HCT116 (cell line): ENCODE results near the gene EVI5L. TPM values are rescaled to one million over a fixed set of nuclear protein-coding genes. Genes with fewer than 3 reads are reported as not detected.

Experiments used
- ATAC-seq: fragments of 200-7000 bp; cut with Tn5 transposase; 2 replicates; pipeline ENCODE4 v1.9.1; 2020; ENCODE audit warnings: mild to moderate bottlenecking, moderate library complexity
- BruUV-seq: library from RNA; stranded (reverse); fragments of 400-500 nt; replicated peaks from 2 replicates; lab custom pipeline; 2021; lab: Mats Ljungman, UMichigan
- CTCF ChIA-PET: fragments of 300-600 bp; sonication (Branson Sonifier 250); formaldehyde crosslinking; loops from one replicate; lab custom pipeline; 2021; ENCODE audit warnings: antibody characterized with exemption; lab: Charles Lee
- POLR2A ChIA-PET: fragments of 300-600, 350-600 bp; sonication (Branson Sonifier 250); formaldehyde crosslinking; loops from one replicate; lab custom pipeline; 2021; ENCODE audit warnings: antibody characterized with exemption; lab: Charles Lee
- RAD21 ChIA-PET, 2 experiments: fragments of 300-600 bp; sonication (Branson Sonifier 250); formaldehyde crosslinking; loops; one replicate each; lab custom pipeline; 2023; ENCODE audit warnings: low total read pairs in 2 of 2; ENCODE audit not compliant: uncharacterized antibody in 2 of 2, unreplicated experiment in 2 of 2, low non-redundant PET in 1 of 2; lab: Charles Lee
- DNase-seq: peaks from one replicate; pipeline ENCODE4 v3.0.0-alpha.2; 2010; ENCODE audit warnings: low read depth, low spot score
- H2AFZ ChIP-seq: fragments of 200-600 bp; shearing (Covaris generic), sonication (generic); 2 replicates; pipeline ENCODE4 v1.6.1; 2017; ENCODE audit warnings: low read depth, mixed run types, mixed read lengths, antibody characterized with exemption, low read length; ENCODE audit not compliant: poor library complexity, severe bottlenecking
- H3K27ac ChIP-seq: 2 replicates; pipeline ENCODE4 v1.5.1; 2012; ENCODE audit warnings: low read depth, low read length
- H3K27me3 ChIP-seq: fragments of 200-600 bp; sonication (generic); 2 replicates; pipeline ENCODE4 v1.6.1; 2016; ENCODE audit warnings: mixed run types, low read length, mixed read lengths; ENCODE audit not compliant: insufficient read depth
- H3K36me3 ChIP-seq, 2 experiments: fragments of 200-500 bp in 1 of 2; fragments of 200-600 bp in 1 of 2; sonication (Bioruptor generic) in 1 of 2; sonication (generic) in 1 of 2; 2 replicates each; pipeline versions ENCODE4 v1.5.1 to v1.6.1; 2014 to 2016; ENCODE audit warnings: low read length in 2 of 2, inconsistent platforms in 1 of 2, mixed read lengths in 1 of 2, mixed run types in 1 of 2; ENCODE audit not compliant: insufficient read depth in 2 of 2, control insufficient read depth in 1 of 2
- H3K4me1 ChIP-seq, 2 experiments: fragments of 200-600 bp in 1 of 2; sonication (generic) in 1 of 2; 2 replicates each; pipeline versions ENCODE4 v1.5.1 to v1.6.1; 2012 to 2017; ENCODE audit warnings: low read length in 2 of 2, inconsistent platforms in 1 of 2, mild to moderate bottlenecking in 1 of 2, mixed read lengths in 1 of 2, mixed run types in 1 of 2, moderate library complexity in 1 of 2; ENCODE audit not compliant: insufficient read depth in 2 of 2, control insufficient read depth in 1 of 2
- H3K4me2 ChIP-seq: fragments of 200-600 bp; sonication (generic); 2 replicates; pipeline ENCODE4 v1.6.1; 2017; ENCODE audit warnings: mixed run types, low read length, mixed read lengths
- H3K4me3 ChIP-seq, 2 experiments: fragments of 200-600 bp in 1 of 2; sonication (generic) in 1 of 2; replicated peaks in 1 of 2; 2 replicates each; pipeline ENCODE4 v1.5.1; 2011 to 2016; ENCODE audit warnings: low read length in 2 of 2, control low read depth in 1 of 2, low read depth in 1 of 2, mild to moderate bottlenecking in 1 of 2, mixed read lengths in 1 of 2, mixed run types in 1 of 2
- H3K79me2 ChIP-seq: fragments of 200-600 bp; sonication (generic); 2 replicates; pipeline ENCODE4 v1.6.1; 2017; ENCODE audit warnings: mild to moderate bottlenecking, mixed run types, low read length, moderate library complexity, mixed read lengths; ENCODE audit not compliant: insufficient read depth
- H3K9ac ChIP-seq: fragments of 200-600 bp; sonication (generic); 2 replicates; pipeline ENCODE4 v1.6.1; 2016; ENCODE audit warnings: low read length, mixed read lengths
- H3K9me2 ChIP-seq: fragments of 200-600 bp; sonication (generic), shearing (Covaris generic); 2 replicates; pipeline ENCODE4 v1.6.1; 2017; ENCODE audit warnings: mixed run types, mild to moderate bottlenecking, moderate library complexity; ENCODE audit not compliant: insufficient read depth
- H3K9me3 ChIP-seq, 2 experiments: fragments of 200-500 bp in 1 of 2; fragments of 200-600 bp in 1 of 2; sonication (Bioruptor generic) in 1 of 2; sonication (generic) in 1 of 2; 2 replicates each; pipeline ENCODE4 v1.6.1; 2014 to 2017; ENCODE audit warnings: low read length in 2 of 2, mixed read lengths in 2 of 2, inconsistent platforms in 1 of 2, low read depth in 1 of 2, mild to moderate bottlenecking in 1 of 2, mixed run types in 1 of 2, moderate library complexity in 1 of 2; ENCODE audit not compliant: control insufficient read depth in 1 of 2, insufficient read depth in 1 of 2
- H4K20me1 ChIP-seq: fragments of 200-600 bp; sonication (generic), shearing (Covaris generic); 2 replicates; pipeline ENCODE4 v1.6.1; 2017; ENCODE audit warnings: mixed run types, mild to moderate bottlenecking, moderate library complexity; ENCODE audit not compliant: insufficient read depth
- ATF3 ChIP-seq: IDR thresholded peaks from 2 replicates; pipeline ENCODE4 v1.6.1; 2012
- CTCF ChIP-seq, 3 experiments: fragments of 200-600 bp in 1 of 3; sonication (generic) in 1 of 3; IDR thresholded peaks in 2 of 3; conservative IDR thresholded peaks in 1 of 3; 2 replicates each; pipeline ENCODE4 v1.5.1; 2012 to 2017; ENCODE audit warnings: low read depth in 2 of 3, low read length in 2 of 3, antibody characterized with exemption in 1 of 3, borderline replicate concordance in 1 of 3, control low read depth in 1 of 3, mild to moderate bottlenecking in 1 of 3, mixed read lengths in 1 of 3, mixed run types in 1 of 3, moderate library complexity in 1 of 3; ENCODE audit not compliant: insufficient read depth in 1 of 3
- MAX ChIP-seq: IDR thresholded peaks from 2 replicates; pipeline ENCODE4 v1.6.1; 2012
- POLR2AphosphoS5 ChIP-seq: IDR thresholded peaks from 2 replicates; pipeline ENCODE4 v1.6.1; 2011; ENCODE audit warnings: mild to moderate bottlenecking, low read depth, low read length, moderate library complexity
- TCF7L2 ChIP-seq: IDR thresholded peaks from 2 replicates; pipeline ENCODE4 v1.7.0; 2011; ENCODE audit warnings: borderline replicate concordance, inconsistent platforms; ENCODE audit not compliant: insufficient read depth, insufficient read length; ENCODE audit errors: extremely low read depth
- intact Hi-C: fragments of 100-400 bp; cut with micrococcal nuclease; formaldehyde crosslinking; loops from 2 replicates; pipeline ENCODE4 v1.10.0; 2022
- total RNA-seq: library from RNA; stranded (reverse); gene quantifications from one replicate; pipeline ENCODE4 v1.2.1, GENCODE V29; 2021; ENCODE audit not compliant: unreplicated experiment

EVI5L gene
- total RNA-seq, 1 experiment from 2014 or later = 15.0 TPM

- Histone ChIP-seq H3K27me3 (no peaks in the 10 kb centered on the region), H3K9me3 (no peaks in the 10 kb centered on the region), H3K9ac (peak overlapping the region; percentile 61), H3K27ac (peak overlapping the region; percentile 86), H4K20me1 (no peaks in the 10 kb centered on the region), H3K9me2 (no peaks in the 10 kb centered on the region), H3K4me3 (peak overlapping the region; percentile 46 to 58), H3K4me2 (peak overlapping the region; percentile 85), H3K4me1 (peaks cover 26 to 67% of the 10 kb centered on the region in 2 experiments), H3K79me2 (no peaks in the 10 kb centered on the region), H3K36me3 (no peaks in the 10 kb centered on the region), H2AFZ (no peak overlapping the region)
- DNase-seq = peak; percentile 92
- ChIA-PET CTCF (interaction anchor here (0.6 to 2.2 kb wide), 23 partner anchors 8 to 767 kb away, joined by 3 to 41 read pairs (median 7); partner anchors contain the start of genes LRRC8E, MAP2K7, SNAPC2 and TRAPPC5), RAD21 (interaction anchor here (0.6 to 1.8 kb wide), 6 partner anchors 14 to 301 kb away, joined by 3 to 7 read pairs (median 4); partner anchors contain the start of genes SNAPC2 (in 2 of the 2) and MAP2K7 (in 1 of the 2)), POLR2A (interaction anchor here (0.9 to 2.2 kb wide), 11 partner anchors 16 to 75 kb away, joined by 3 to 33 read pairs (median 3); partner anchors contain the start of genes LRRC8E, MAP2K7, SNAPC2 and TIMM44)
- peak; percentile 59 for ATAC-seq
- intact Hi-C loops = no loop called here
- no peak for TF ChIP-seq ATF3
- peak in 2 of 3 experiments; percentile 63 to 65; a peak in 4 of 6 replicates for TF ChIP-seq CTCF (IDR thresholded peaks at IDR 0.05 in 2 of 3, conservative IDR thresholded peaks at IDR 0.05 in 1 of 3; ENCODE audit: borderline replicate concordance in 1 of 3, insufficient read depth in 1 of 3, low read depth in 2 of 3, low read length in 2 of 3)
- peak; percentile 21 for TF ChIP-seq TCF7L2
- peak; percentile 77; the same call in 1 of the 2 replicates for TF ChIP-seq MAX
- peak; percentile 28 for TF ChIP-seq POLR2AphosphoS5
- no TSS peak for BruUV-seq
Observed at GRCh38 chr19:7868671-7869452, 38.8 kb downstream of the EVI5L start.
